Epithelial cell of esophagus (primary cell): ENCODE data around the gene EZH1.
"Not testable (repeated sequence)": the region's sequence is repeated elsewhere in the genome, so short reads cannot be mapped to it uniquely, and the experiment has no call there.

Experiments
- DNase-seq: peaks from one replicate; pipeline ENCODE4 v3.0.0; 2010; ENCODE audit warnings: low read depth
- H3K4me3 ChIP-seq: 2 replicates; pipeline ENCODE4 v1.5.1; 2011; ENCODE audit warnings: mild to moderate bottlenecking, low read length, control low read depth
- CTCF ChIP-seq: IDR thresholded peaks from 2 replicates; pipeline ENCODE4 v1.5.1; 2011; ENCODE audit warnings: low read depth, mild to moderate bottlenecking, low read length, control low read depth, inconsistent platforms; ENCODE audit not compliant: insufficient read depth; ENCODE audit errors: missing control alignments

The EZH1 gene

GRCh38 chr17:42751628-42752027 lies 6.8 kb upstream of the EZH1 start:
- TF ChIP-seq CTCF: no peak
- DNase-seq: no peak
- no peak overlapping the region for H3K4me3 ChIP-seq

- DNase-seq: no peak
- no peak overlapping the region for H3K4me3 ChIP-seq
- no peak for TF ChIP-seq CTCF
These were observed 6.0 kb upstream of the EZH1 start for GRCh38 chr17:42750739-42751344.

GRCh38 chr17:42748908-42749798 lies 4.3 kb upstream of the EZH1 start:
- no peak overlapping the region for H3K4me3 ChIP-seq
- DNase-seq: no peak
- TF ChIP-seq CTCF: no peak

GRCh38 chr17:42748202-42748907 lies 3.5 kb upstream of the EZH1 start:
- no peak for DNase-seq
- TF ChIP-seq CTCF: no peak
- H3K4me3 ChIP-seq: no peak overlapping the region

GRCh38 chr17:42744283-42744805 lies 496 bp downstream of the EZH1 start:
- DNase-seq: peak; percentile 66
- TF ChIP-seq CTCF: no peak
- H3K4me3 ChIP-seq: peak overlapping the region; percentile 69

GRCh38 chr17:42743595-42744282 lies 1.1 kb downstream of the EZH1 start:
- no peak for TF ChIP-seq CTCF
- H3K4me3 ChIP-seq: peak overlapping the region; percentile 69
- peak; percentile 16 for DNase-seq

- DNase-seq, H3K4me3 ChIP-seq: not testable (repeated sequence)
These were observed 1.9 kb downstream of the EZH1 start for GRCh38 chr17:42742916-42743315.
